GM12864 (cell line): ENCODE measurements around the gene FPR2.

Source experiments
- DNase-seq: peaks from one replicate; pipeline ENCODE4 v3.0.0-alpha.2; 2011; ENCODE audit warnings: low read depth
- H3K4me3 ChIP-seq: 2 replicates; pipeline ENCODE4 v1.5.1; 2011; ENCODE audit warnings: mild to moderate bottlenecking, low read depth, low read length, control low read depth
- TF ChIP-seq, protein P1 (sequence below): IDR thresholded peaks from 2 replicates; pipeline ENCODE4 v1.5.1; 2011; ENCODE audit warnings: low read depth, mild to moderate bottlenecking, moderate library complexity, low read length, control low read depth, inconsistent platforms; ENCODE audit errors: missing control alignments

FPR2 gene

DNA sequence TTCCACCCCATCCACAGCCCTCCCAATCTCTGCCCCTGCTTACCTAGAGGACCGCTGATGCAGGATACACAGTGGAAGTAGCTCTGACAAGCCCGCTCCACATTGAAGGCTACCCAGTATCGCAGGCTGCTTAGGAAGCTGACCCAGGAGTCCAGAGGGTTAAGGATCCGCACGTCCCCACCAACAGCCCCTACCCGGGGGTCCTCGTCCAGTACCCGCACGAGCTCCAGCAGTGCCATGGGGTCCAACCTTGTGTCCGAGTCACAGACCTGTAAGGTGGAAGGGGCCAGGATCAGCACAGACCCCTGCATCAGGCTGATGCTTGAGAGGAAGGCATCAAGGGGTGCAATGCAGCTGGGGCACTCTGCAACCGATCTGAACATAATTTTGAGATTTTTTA, 44.1 kb upstream of the FPR2 start:
- no peak for DNase-seq
- TF ChIP-seq, protein P1, sequence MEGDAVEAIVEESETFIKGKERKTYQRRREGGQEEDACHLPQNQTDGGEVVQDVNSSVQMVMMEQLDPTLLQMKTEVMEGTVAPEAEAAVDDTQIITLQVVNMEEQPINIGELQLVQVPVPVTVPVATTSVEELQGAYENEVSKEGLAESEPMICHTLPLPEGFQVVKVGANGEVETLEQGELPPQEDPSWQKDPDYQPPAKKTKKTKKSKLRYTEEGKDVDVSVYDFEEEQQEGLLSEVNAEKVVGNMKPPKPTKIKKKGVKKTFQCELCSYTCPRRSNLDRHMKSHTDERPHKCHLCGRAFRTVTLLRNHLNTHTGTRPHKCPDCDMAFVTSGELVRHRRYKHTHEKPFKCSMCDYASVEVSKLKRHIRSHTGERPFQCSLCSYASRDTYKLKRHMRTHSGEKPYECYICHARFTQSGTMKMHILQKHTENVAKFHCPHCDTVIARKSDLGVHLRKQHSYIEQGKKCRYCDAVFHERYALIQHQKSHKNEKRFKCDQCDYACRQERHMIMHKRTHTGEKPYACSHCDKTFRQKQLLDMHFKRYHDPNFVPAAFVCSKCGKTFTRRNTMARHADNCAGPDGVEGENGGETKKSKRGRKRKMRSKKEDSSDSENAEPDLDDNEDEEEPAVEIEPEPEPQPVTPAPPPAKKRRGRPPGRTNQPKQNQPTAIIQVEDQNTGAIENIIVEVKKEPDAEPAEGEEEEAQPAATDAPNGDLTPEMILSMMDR: no peak
- no peak overlapping the region for H3K4me3 ChIP-seq

DNA sequence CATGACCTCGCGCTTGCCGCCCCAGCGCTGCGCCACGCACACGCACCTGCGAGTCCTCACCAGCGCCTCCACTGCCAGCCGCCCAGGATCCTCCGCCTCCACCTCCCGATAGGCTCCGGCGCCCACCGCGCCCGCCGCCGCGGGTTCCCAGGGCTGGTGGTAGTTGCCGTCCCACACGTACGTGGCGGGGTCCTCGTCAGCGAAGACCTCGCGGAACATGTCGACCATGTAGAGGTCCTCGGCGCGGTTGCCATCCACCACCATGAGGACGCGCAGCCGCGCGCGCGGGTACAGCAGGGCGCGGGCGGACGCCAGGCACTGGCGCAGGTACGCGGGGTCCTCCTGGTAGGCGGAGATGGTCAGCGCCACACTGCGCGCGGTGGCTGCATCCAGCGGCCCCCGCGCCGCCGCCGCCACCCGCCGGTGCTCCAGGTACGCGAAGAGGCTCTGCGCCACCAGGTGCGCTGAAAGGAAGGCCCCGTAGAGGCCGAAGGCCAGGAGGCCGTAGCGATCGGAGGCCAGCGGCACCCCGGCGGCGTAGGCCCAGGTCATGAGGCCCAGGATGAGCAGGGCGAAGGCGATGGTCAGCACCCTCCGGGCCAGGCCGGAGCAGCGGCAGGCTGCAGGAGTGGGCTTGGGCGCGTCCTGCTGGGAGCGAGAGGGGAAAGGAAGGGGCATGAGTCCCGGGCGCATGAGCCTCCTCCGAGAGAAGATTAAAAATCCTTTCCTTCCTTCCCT, 41.6 kb upstream of the FPR2 start:
- TF ChIP-seq, protein P1: no peak
- DNase-seq: no peak
- no peak overlapping the region for H3K4me3 ChIP-seq

DNA sequence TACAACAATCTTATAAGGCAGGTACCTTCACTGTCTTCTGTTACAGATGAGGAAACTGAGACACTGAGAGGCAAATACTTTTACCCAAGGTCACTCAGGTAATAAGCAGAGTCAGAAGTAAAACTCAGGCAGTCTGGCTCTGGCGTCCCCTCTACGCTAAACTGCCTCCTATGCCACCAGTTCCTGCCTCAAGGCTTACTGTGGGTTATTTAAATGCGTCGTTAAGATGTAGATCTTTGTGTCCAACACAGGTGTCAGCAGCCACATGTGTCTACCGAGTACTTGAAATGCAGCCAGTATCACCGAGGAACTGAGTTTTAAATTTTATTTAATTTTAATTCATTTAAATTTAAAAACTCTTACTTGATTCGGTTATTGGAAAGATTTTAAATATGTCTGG, 39.1 kb upstream of the FPR2 start:
- DNase-seq: no peak
- TF ChIP-seq, protein P1: no peak
- no peak overlapping the region for H3K4me3 ChIP-seq

DNA sequence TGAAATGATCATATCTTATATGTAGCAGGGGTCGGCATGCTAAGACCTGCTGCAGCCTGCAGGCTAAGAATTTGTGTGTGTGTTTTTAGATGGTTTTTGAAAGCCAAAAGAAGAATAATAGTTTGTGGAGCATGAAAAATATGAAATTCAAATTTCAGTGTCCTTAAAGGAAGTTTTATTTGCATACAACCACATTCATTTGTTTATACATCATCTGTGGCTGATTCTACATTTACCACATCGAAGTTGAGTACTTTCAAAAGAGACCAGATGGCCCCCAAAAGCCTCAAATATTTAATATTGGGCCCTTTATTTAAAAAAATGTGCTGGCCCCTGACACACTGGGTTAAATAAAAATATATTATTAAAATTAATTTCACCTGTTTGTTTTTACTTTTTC, 38.5 kb upstream of the FPR2 start:
- DNase-seq: no peak
- TF ChIP-seq, protein P1: no peak
- H3K4me3 ChIP-seq: no peak overlapping the region

DNA sequence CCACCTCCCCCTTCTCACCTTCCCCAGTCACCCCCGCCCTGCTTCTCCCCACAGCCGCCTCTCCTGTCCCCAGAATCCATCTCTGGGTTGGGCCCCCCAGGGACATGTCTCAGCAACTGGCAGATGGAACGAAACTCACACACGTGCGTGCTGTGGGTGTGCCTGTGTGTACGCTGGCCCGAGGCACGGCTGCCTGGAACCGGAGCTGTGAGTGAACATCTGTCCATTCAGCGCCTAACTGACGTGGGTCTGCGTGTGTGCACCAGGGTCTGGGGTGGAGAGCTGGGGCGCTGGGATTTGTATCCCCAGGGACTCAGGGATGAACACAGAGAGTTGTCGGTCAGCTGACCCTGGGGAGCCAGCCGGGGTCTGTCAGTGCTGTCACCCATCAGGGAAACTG, 36.4 kb upstream of the FPR2 start:
- TF ChIP-seq, protein P1: no peak
- DNase-seq: no peak
- H3K4me3 ChIP-seq: no peak overlapping the region

DNA sequence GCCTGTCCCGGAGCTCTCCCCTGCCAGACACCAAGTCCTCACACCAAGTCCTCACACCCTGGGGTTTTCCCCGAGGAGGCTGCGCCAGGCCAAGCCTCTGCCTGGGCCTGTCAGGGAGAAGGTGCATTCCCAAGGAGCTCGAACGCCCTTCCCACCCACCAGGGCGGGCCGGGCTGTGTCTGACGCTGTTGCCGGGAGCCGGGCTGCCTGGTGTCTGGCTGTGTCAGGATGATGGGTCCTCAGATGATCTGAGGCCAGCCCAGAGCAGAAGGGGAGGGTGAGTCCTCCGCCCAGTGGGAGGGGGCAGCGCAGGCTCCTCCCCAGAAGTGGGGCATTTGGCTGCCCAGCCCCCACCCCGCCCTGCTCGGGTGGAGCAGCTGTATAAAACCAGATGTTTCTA, 34.9 kb upstream of the FPR2 start:
- no peak overlapping the region for H3K4me3 ChIP-seq
- TF ChIP-seq, protein P1: no peak
- DNase-seq: no peak

DNA sequence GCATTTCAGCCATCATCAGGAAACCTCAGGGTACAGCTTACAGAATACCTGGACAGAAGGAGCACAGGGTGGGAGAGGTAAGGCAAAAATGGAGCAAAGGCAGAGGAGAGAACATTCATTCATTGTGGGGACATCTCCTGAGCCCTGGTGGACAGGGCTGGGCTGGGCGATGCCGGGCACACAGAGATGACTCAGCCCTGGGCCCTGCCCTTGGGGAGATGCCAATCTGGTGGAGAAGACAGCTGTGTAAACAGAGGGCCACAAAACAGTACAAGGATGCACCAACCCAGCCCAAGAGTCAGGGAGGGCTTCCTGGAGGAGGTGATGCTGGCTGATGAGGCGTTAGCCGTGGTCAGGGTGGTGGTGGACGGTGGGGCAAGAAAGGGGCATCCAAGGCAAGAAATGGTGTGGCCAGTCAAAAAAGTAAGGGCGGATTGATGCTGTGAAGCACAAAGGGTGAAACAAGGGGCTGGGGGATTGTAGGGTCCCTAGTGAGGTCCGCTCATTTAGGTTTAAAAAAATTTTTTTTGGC, 33.6 kb upstream of the FPR2 start:
- TF ChIP-seq, protein P1: no peak
- no peak overlapping the region for H3K4me3 ChIP-seq
- DNase-seq: no peak
